ENCODE data around the gene ZCCHC7.
A peak's percentile ranks its signal among the peaks of the same experiment; 100 is the strongest.
"Not testable (repeated sequence)": the region's sequence is repeated elsewhere in the genome, so short reads cannot be mapped to it uniquely, and the experiment has no call there.

Gene ZCCHC7

GRCh38 chr9:37119907-37120842, at the start of gene ZCCHC7:
Gene ZCCHC7, plus strand, starts transcription at chr9:37120574.
- DNase-seq = peak; percentile 90 to 98 (median 96)

GRCh38 chr9:37074790-37075189, 45.6 kb upstream of the ZCCHC7 start:
- DNase-seq = not testable (repeated sequence)

GRCh38 chr9:37079370-37080164, 40.8 kb upstream of the ZCCHC7 start:
- peak; percentile 84 to 94 (median 93) for DNase-seq

- DNase-seq = not testable (repeated sequence)
These were observed 40.2 kb upstream of the ZCCHC7 start for GRCh38 chr9:37080165-37080628.

- not testable (repeated sequence) for DNase-seq
These were observed 38.9 kb upstream of the ZCCHC7 start for GRCh38 chr9:37081507-37081906.

- peak in 2 of 6 experiments; percentile 2 to 22 for DNase-seq
These were observed 38.1 kb upstream of the ZCCHC7 start for GRCh38 chr9:37082214-37082765.

GRCh38 chr9:37083654-37084053, 36.7 kb upstream of the ZCCHC7 start:
- no peak for DNase-seq

GRCh38 chr9:37085233-37085632, 35.1 kb upstream of the ZCCHC7 start:
- no peak for DNase-seq

GRCh38 chr9:37092714-37093295, 27.6 kb upstream of the ZCCHC7 start:
- not testable (repeated sequence) for DNase-seq

GRCh38 chr9:37094751-37095150, 25.6 kb upstream of the ZCCHC7 start:
- DNase-seq = no peak

GRCh38 chr9:37096628-37097027, 23.7 kb upstream of the ZCCHC7 start:
- DNase-seq = no peak

- no peak for DNase-seq
These were observed 23.1 kb upstream of the ZCCHC7 start for GRCh38 chr9:37097294-37097693.

GRCh38 chr9:37100327-37100726, 20.0 kb upstream of the ZCCHC7 start:
- no peak for DNase-seq

GRCh38 chr9:37100741-37101140, 19.6 kb upstream of the ZCCHC7 start:
- DNase-seq = no peak

GRCh38 chr9:37102486-37102885, 17.9 kb upstream of the ZCCHC7 start:
- no peak for DNase-seq

GRCh38 chr9:37104183-37104889, 16.0 kb upstream of the ZCCHC7 start:
- DNase-seq = no peak

- no peak for DNase-seq
These were observed 15.1 kb upstream of the ZCCHC7 start for GRCh38 chr9:37105234-37105633.

GRCh38 chr9:37107701-37108100, 12.7 kb upstream of the ZCCHC7 start:
- peak in 2 of 6 experiments; percentile 5 to 15 for DNase-seq

GRCh38 chr9:37114442-37114841, 5.9 kb upstream of the ZCCHC7 start:
- not testable (repeated sequence) for DNase-seq

- DNase-seq = no peak
These were observed 2.4 kb upstream of the ZCCHC7 start for GRCh38 chr9:37117956-37118355.

GRCh38 chr9:37119360-37119759, 1.0 kb upstream of the ZCCHC7 start:
- no peak for DNase-seq

GRCh38 chr9:37120843-37121335, 515 bp downstream of the ZCCHC7 start:
- peak in 3 of 6 experiments; percentile 30 to 45 (median 35) for DNase-seq

Data from stimulated activated naive CD4-positive, alpha-beta T cell (primary cell).